HEK293 (cell line): Measurements from ENCODE around the gene CTAGE6.
"Not testable (repeated sequence)": the region's sequence is repeated elsewhere in the genome, so short reads cannot be mapped to it uniquely, and the experiment has no call there.

Experiments used
- CTCF ChIA-PET: fragments of 350-600 bp; formaldehyde crosslinking; extraction: SDS; loops from one replicate; lab custom pipeline; 2021; ENCODE audit warnings: antibody characterized with exemption; lab: Yijun Ruan, JAX
- POLR2A ChIA-PET: fragments of 300-600 bp; formaldehyde crosslinking; extraction: SDS; loops from one replicate; lab custom pipeline; 2020; ENCODE audit warnings: antibody characterized with exemption, inconsistent platforms; lab: Yijun Ruan, JAX
- H3K27ac ChIP-seq: fragments of 200-500 bp; sonication (Bioruptor generic); 2 replicates; pipeline ENCODE4 v1.5.1; 2014; ENCODE audit warnings: low read depth, low read length, control low read depth, inconsistent platforms; ENCODE audit errors: extremely low read depth
- H3K36me3 ChIP-seq, 2 experiments: fragments of 200-500 bp in 1 of 2; sonication (Bioruptor generic) in 1 of 2; 1 replicate in 1 of 2; 2 replicates in 1 of 2; pipeline ENCODE4 v1.5.1; 2014 to 2017; ENCODE audit warnings: inconsistent platforms in 2 of 2, low read length in 2 of 2; ENCODE audit not compliant: control insufficient read depth in 2 of 2, insufficient read depth in 1 of 2
- H3K4me1 ChIP-seq: fragments of 200-500 bp; sonication (Bioruptor generic); 2 replicates; pipeline ENCODE4 v1.5.1; 2014; ENCODE audit warnings: mild to moderate bottlenecking, low read length, inconsistent platforms; ENCODE audit not compliant: control insufficient read depth, insufficient read depth
- H3K4me3 ChIP-seq: 2 replicates; pipeline ENCODE4 v1.5.1; 2011; ENCODE audit warnings: low read depth, mild to moderate bottlenecking, control low read depth, low read length, moderate library complexity
- H3K9me3 ChIP-seq: fragments of 200-500 bp; sonication (Bioruptor generic); 2 replicates; pipeline ENCODE4 v1.5.1; 2014; ENCODE audit warnings: low read depth, low read length, inconsistent platforms; ENCODE audit not compliant: control insufficient read depth, insufficient read depth

Gene CTAGE6, protein sequence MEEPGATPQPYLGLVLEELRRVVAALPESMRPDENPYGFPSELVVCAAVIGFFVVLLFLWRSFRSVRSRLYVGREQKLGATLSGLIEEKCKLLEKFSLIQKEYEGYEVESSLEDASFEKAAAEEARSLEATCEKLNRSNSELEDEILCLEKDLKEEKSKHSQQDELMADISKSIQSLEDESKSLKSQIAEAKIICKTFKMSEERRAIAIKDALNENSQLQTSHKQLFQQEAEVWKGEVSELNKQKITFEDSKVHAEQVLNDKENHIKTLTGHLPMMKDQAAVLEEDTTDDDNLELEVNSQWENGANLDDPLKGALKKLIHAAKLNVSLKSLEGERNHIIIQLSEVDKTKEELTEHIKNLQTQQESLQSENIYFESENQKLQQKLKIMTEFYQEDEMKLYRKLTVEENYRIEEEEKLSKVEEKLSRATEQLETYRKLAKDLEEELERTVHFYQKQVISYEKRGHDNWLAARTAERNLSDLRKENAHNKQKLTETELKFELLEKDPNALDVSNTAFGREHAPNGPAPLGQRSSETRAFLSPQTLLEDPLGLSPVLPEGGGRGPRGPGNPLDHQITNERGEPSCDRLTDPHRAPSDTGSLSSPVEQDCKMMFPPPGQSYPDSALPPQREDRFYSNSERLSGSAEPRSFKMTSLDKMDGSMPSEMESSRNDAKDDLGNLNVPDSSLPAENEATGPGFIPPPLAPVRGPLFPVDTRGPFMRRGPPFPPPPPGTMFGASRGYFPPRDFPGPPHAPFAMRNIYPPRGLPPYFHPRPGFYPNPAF

GRCh38 chr7:143757596-143757995 lies at the start of gene CTAGE6:
Gene CTAGE6, minus strand, starts transcription at chr7:143757696. Its CDS starts 38 bp downstream, at chr7:143757658.
- H3K27ac ChIP-seq: not testable (repeated sequence)

DNA sequence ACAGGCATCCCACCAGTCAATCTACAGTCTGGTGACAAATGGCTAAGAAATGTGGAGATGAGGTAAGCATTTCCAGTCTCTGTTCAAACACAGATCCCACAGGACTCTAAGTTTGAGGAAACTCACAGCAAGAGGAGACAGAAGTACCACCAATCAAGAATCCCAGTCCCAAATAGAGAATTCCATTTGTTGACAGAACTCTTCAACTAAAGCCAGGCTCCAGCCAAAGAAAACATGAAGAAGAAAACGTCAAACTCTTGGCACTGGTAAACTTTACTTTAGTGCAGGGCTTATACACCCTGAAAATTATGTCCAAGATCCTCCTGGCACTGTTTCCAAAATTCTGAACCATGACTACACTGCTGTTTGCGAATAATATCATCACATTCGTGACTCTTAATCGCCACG lies 49.2 kb upstream of the CTAGE6 start:
- H3K36me3 ChIP-seq, CTCF ChIA-PET, H3K4me1 ChIP-seq, H3K4me3 ChIP-seq, H3K27ac ChIP-seq, H3K9me3 ChIP-seq, POLR2A ChIA-PET: not testable (repeated sequence)

More at GRCh38 chr7:143757596-143757995, at the start of gene CTAGE6:
- POLR2A ChIA-PET, H3K9me3 ChIP-seq, H3K4me3 ChIP-seq, H3K4me1 ChIP-seq, CTCF ChIA-PET, H3K36me3 ChIP-seq: not testable (repeated sequence)

GRCh38 chr7:143797896-143798290 lies 40.4 kb upstream of the CTAGE6 start:
- H3K27ac ChIP-seq, H3K4me1 ChIP-seq, H3K36me3 ChIP-seq, H3K4me3 ChIP-seq, CTCF ChIA-PET, H3K9me3 ChIP-seq, POLR2A ChIA-PET: not testable (repeated sequence)

- H3K27ac ChIP-seq, CTCF ChIA-PET, H3K4me3 ChIP-seq, H3K9me3 ChIP-seq, H3K4me1 ChIP-seq, H3K36me3 ChIP-seq, POLR2A ChIA-PET: not testable (repeated sequence)
These were observed 39.8 kb upstream of the CTAGE6 start for GRCh38 chr7:143797119-143797895.

- CTCF ChIA-PET, H3K4me1 ChIP-seq, H3K4me3 ChIP-seq, H3K36me3 ChIP-seq, H3K9me3 ChIP-seq, POLR2A ChIA-PET, H3K27ac ChIP-seq: not testable (repeated sequence)
These were observed 38.2 kb upstream of the CTAGE6 start for GRCh38 chr7:143795653-143796052.

- H3K36me3 ChIP-seq, CTCF ChIA-PET, H3K27ac ChIP-seq, H3K9me3 ChIP-seq, POLR2A ChIA-PET, H3K4me1 ChIP-seq, H3K4me3 ChIP-seq: not testable (repeated sequence)
These were observed 35.1 kb upstream of the CTAGE6 start for GRCh38 chr7:143792633-143793032.

DNA sequence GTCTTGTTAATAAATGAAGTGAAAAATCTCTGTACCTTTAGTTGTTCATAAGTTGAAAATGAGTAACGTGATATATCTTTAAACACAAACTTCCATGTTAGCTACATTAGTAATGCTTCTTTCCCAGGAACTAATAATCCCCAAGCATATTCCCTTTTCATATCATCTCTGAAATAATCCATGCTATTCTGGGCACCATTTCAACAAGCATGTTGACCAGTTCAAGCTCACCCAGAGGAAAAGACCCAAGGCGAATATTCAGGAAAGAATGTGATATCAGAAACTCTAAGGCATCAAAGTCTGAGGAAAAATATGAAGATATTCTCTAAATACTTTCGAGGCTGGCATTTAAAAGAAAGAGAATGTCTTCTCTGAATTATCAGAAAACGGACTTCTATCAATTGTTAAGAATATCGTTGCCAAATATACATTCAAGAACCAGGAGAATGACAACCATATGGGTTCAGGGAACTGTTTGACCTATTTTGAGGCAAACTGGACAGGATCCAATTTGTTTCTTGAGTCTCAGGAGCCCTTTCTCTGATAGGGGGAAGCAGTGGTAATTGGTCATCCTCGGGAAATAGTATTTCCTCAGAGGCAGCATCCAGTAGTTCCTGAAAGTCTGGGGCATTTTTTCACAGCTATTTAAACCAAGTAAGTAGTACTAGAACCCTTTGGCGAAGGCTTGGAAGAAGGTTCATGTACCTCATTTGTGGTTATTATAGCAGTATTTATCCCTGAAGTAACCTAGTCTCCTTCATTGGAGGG lies 28.1 kb upstream of the CTAGE6 start:
- CTCF ChIA-PET, H3K9me3 ChIP-seq, POLR2A ChIA-PET: not testable (repeated sequence)

DNA sequence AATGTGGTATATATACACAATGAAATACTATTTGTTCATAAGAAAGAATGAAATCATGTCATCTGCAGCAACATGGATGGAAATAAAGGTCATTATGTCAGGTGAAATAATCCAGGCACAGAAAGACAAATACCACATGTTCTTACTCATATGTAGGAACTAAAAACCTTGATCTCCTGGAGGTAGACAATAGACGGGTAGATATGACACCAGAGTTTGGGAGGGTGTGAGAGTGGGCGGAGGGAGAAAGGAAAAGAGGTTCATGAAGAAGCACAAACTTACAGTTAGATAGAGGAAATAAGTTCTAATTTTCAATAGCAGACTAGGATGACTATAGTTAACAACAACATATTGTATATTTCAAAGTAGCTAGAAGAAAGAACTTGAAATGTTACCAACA lies 22.1 kb upstream of the CTAGE6 start:
- H3K27ac ChIP-seq, CTCF ChIA-PET, H3K36me3 ChIP-seq, H3K4me3 ChIP-seq, H3K9me3 ChIP-seq, POLR2A ChIA-PET, H3K4me1 ChIP-seq: not testable (repeated sequence)

More for the DNA sequence above, 28.1 kb upstream of the CTAGE6 start:
- not testable (repeated sequence) for H3K27ac ChIP-seq, H3K4me3 ChIP-seq, H3K36me3 ChIP-seq, H3K4me1 ChIP-seq

GRCh38 chr7:143772738-143773468 lies 15.4 kb upstream of the CTAGE6 start:
- H3K36me3 ChIP-seq, H3K4me3 ChIP-seq, H3K4me1 ChIP-seq, POLR2A ChIA-PET, H3K27ac ChIP-seq, H3K9me3 ChIP-seq, CTCF ChIA-PET: not testable (repeated sequence)

DNA sequence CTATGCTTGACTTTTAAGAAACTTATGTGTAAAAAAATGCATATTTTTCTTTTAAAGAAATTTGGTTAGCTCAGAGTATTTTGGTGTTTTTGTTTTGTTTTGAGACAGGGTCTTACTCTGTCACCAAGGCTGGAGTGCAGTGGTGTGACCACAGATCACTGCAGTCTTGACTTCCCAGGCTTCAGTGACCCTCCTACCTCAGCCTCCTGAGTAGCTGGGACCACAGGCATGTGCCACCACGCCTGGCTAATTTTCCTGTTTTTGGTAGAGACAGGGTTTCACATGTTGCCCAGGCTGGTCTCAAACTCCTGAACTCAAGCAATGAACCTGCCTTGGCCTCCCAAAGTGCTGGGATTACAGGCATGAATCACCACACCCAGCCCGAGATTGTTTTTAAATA lies 10.0 kb upstream of the CTAGE6 start:
- POLR2A ChIA-PET, H3K9me3 ChIP-seq, CTCF ChIA-PET, H3K4me1 ChIP-seq, H3K27ac ChIP-seq, H3K36me3 ChIP-seq, H3K4me3 ChIP-seq: not testable (repeated sequence)
